Common myeloid progenitor, CD34-positive (primary cell): Measurements from ENCODE around the gene KRTAP4-2.

ENCODE experiments used
- CTCF ChIA-PET: fragments of 350-600 bp; sonication (Branson Sonifier 250); formaldehyde crosslinking; loops from one replicate; lab custom pipeline; 2021; ENCODE audit warnings: antibody characterized with exemption; lab: Charles Lee
- POLR2A ChIA-PET: fragments of 350-600 bp; sonication (Branson Sonifier 250); formaldehyde crosslinking; loops from one replicate; lab custom pipeline; 2021; ENCODE audit warnings: antibody characterized with exemption; lab: Charles Lee
- DNase-seq, 3 donors: peaks; one replicate each; pipeline versions ENCODE4 v3.0.0 to v3.0.0-alpha.2; 2013
- H3K27ac ChIP-seq, 2 experiments: 1 replicate in 1 of 2; 2 replicates in 1 of 2; pipeline ENCODE4 v1.7.0; 2013; ENCODE audit warnings: inconsistent platforms in 2 of 2, low read length in 2 of 2, mild to moderate bottlenecking in 2 of 2, low read depth in 1 of 2, moderate library complexity in 1 of 2; ENCODE audit not compliant: severe bottlenecking in 2 of 2, insufficient read depth in 1 of 2, poor library complexity in 1 of 2
- H3K27me3 ChIP-seq, 5 experiments: replicated peaks in 2 of 5; 1 replicate in 3 of 5; 2 replicates in 2 of 5; pipeline versions ENCODE4 v1.6.1 to v1.7.0; 2013; ENCODE audit warnings: low read length in 4 of 5, mild to moderate bottlenecking in 2 of 5, moderate library complexity in 2 of 5, inconsistent platforms in 1 of 5; ENCODE audit not compliant: insufficient read depth in 5 of 5, control insufficient read depth in 4 of 5
- H3K36me3 ChIP-seq, 4 experiments: 1 replicate in 2 of 4; 2 replicates in 2 of 4; pipeline versions ENCODE4 v1.6.1 to v1.7.0; 2013; ENCODE audit warnings: low read length in 3 of 4, control low read depth in 1 of 4, mild to moderate bottlenecking in 1 of 4; ENCODE audit not compliant: control insufficient read depth in 4 of 4, insufficient read depth in 4 of 4
- H3K4me1 ChIP-seq, 4 experiments: 1 replicate in 3 of 4; 2 replicates in 1 of 4; pipeline versions ENCODE4 v1.6.1 to v1.7.1; 2013; ENCODE audit warnings: low read length in 3 of 4, mild to moderate bottlenecking in 3 of 4, control low read depth in 1 of 4, inconsistent platforms in 1 of 4, moderate library complexity in 1 of 4; ENCODE audit not compliant: control insufficient read depth in 4 of 4, insufficient read depth in 4 of 4; ENCODE audit errors: control extremely low read depth in 1 of 4
- H3K4me3 ChIP-seq, 7 experiments: 1 replicate in 4 of 7; 2 replicates in 3 of 7; pipeline versions ENCODE4 v1.5.1 to v1.7.0; 2013; ENCODE audit warnings: mild to moderate bottlenecking in 7 of 7, low read length in 6 of 7, moderate library complexity in 6 of 7, inconsistent platforms in 2 of 7, low read depth in 2 of 7, control low read depth in 1 of 7; ENCODE audit not compliant: insufficient read depth in 4 of 7, control insufficient read depth in 1 of 7; ENCODE audit errors: extremely low read depth in 1 of 7
- H3K9me3 ChIP-seq, 5 experiments: 1 replicate in 4 of 5; 2 replicates in 1 of 5; pipeline versions ENCODE4 v1.6.1 to v1.7.1; 2013; ENCODE audit warnings: low read length in 4 of 5, mild to moderate bottlenecking in 2 of 5, inconsistent platforms in 1 of 5, low read depth in 1 of 5, moderate library complexity in 1 of 5; ENCODE audit not compliant: control insufficient read depth in 4 of 5, insufficient read depth in 2 of 5; ENCODE audit errors: control extremely low read depth in 1 of 5
- WGBS: methylation state at CpG from one replicate; pipeline ENCODE4 v1.1.5; 2013; ENCODE audit not compliant: insufficient coverage; 5-methylcytosine and 5-hydroxymethylcytosine counted together

The KRTAP4-2 gene

DNA sequence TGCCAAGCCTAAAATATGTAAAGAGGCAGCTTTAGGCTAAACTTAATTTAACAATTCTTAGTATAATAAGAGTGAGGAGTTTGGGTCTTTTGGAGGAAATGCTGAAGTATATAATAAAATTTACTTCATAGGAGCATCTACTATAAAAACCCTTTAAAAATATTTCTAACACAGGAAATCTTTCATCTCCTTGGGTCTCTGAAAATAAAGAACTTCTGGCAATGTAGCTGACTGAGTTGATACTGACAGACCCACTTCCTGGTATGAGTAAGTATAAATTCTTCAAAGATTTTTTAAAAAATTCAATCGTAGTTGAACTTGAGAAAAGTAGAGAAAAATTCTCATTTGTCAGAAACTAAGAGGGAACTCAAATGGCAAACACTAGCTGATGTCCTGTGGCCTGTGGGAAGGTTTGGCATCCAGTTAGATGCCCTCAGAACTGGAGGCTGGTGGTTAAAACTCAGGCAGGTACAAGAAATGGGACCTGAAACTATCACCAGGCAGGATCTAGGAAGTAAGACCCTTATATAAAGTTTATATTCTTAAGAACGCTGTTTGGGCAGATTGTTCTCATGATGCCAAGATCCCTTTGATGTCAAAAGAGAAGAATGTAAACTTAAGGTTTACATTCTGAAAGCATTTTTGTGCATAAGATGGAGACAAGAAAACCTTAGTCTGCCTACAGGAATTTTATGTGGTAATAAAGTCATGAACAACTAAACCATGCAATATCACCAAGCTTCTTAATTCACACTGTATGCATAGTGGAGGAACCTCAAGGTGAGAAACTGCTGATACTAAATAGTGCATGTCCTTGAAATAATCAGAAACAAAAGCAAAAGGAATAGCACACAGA, 43.9 kb downstream of the KRTAP4-2 start:
- H3K4me1 ChIP-seq = peaks cover 0 to 4% (median 0%) of the 10 kb centered on the region in 4 experiments
- no CpG with 5 or more reads among the region's 2 CpGs for WGBS
- DNase-seq = peak in 2 of 3 donors; percentile 26 to 30
- H3K4me3 ChIP-seq = no peak overlapping the region
- H3K36me3 ChIP-seq = no peaks in the 10 kb centered on the region
- ChIA-PET CTCF (no interaction called here), POLR2A (no interaction called here)
- H3K9me3 ChIP-seq = peaks cover 0 to 8% (median 3%) of the 10 kb centered on the region in 5 experiments
- no peak overlapping the region for H3K27ac ChIP-seq
- no peaks in the 10 kb centered on the region for H3K27me3 ChIP-seq

- ChIA-PET CTCF (no interaction called here), POLR2A (no interaction called here)
- Histone ChIP-seq H3K36me3 (no peaks in the 10 kb centered on the region), H3K9me3 (no peaks in the 10 kb centered on the region), H3K4me1 (peaks cover 0 to 4% (median 0%) of the 10 kb centered on the region in 4 experiments), H3K27me3 (no peaks in the 10 kb centered on the region), H3K4me3 (no peak overlapping the region), H3K27ac (no peak overlapping the region)
- 100% methylated on average over 2 of the region's 3 CpGs for WGBS
- DNase-seq = peak in 1 of 3 donors; percentile 12
Measured at GRCh38 chr17:41131979-41132378, 46.0 kb downstream of the KRTAP4-2 start.
